SK-N-SH (cell line): ENCODE data around the gene ASH1L.

Experiments
- EP300 ChIP-seq, 2 experiments: IDR thresholded peaks; 2 replicates each; pipeline versions ENCODE4 v1.4.0 to v1.6.1; 2012; ENCODE audit warnings: borderline replicate concordance in 1 of 2, low read depth in 1 of 2, low read length in 1 of 2
- EZH2phosphoT487 ChIP-seq: fragments of 200-600 bp; sonication (generic); IDR thresholded peaks from 2 replicates; pipeline ENCODE4 v1.6.1; 2017; ENCODE audit warnings: low read depth, mixed run types, mild to moderate bottlenecking, antibody characterized with exemption, moderate library complexity, borderline replicate concordance
- FOXM1 ChIP-seq: IDR thresholded peaks from 2 replicates; pipeline ENCODE4 v1.4.0; 2012; ENCODE audit warnings: low read depth, mild to moderate bottlenecking
- NRF1 ChIP-seq: IDR thresholded peaks from 2 replicates; pipeline ENCODE4 v1.6.1; 2012; ENCODE audit warnings: low read depth, mild to moderate bottlenecking, low read length
- POLR2AphosphoS5 ChIP-seq: IDR thresholded peaks from 2 replicates; pipeline ENCODE4 v1.6.1; 2012; ENCODE audit warnings: low read depth, low read length
- SIN3A ChIP-seq: IDR thresholded peaks from 2 replicates; pipeline ENCODE4 v1.6.1; 2012; ENCODE audit warnings: low read depth, mild to moderate bottlenecking, low read length, moderate library complexity, borderline replicate concordance
- SMC3 ChIP-seq: IDR thresholded peaks from 2 replicates; pipeline ENCODE4 v1.6.1; 2012; ENCODE audit warnings: low read depth, low read length, improper control_type of control experiment
- TAF1 ChIP-seq: IDR thresholded peaks from 2 replicates; pipeline ENCODE4 v1.6.1; 2012; ENCODE audit warnings: low read depth, mild to moderate bottlenecking, low read length, moderate library complexity, borderline replicate concordance
- YY1 ChIP-seq: IDR thresholded peaks from 2 replicates; pipeline ENCODE4 v1.4.0; 2012; ENCODE audit warnings: low read depth, mild to moderate bottlenecking
- TF ChIP-seq, protein P1 (sequence below): fragments of 200-600 bp; sonication (generic); IDR thresholded peaks from 2 replicates; pipeline ENCODE4 v1.6.1; 2017; ENCODE audit warnings: antibody characterized with exemption, mild to moderate bottlenecking, moderate library complexity
- TF ChIP-seq, protein P2 (sequence below): IDR thresholded peaks from 2 replicates; pipeline ENCODE4 v1.4.0; 2012; ENCODE audit warnings: low read depth
- TF ChIP-seq, protein P3 (sequence below): IDR thresholded peaks from 2 replicates; pipeline ENCODE4 v1.4.0; 2012; ENCODE audit warnings: low read depth, borderline replicate concordance
- TF ChIP-seq, protein P4 (sequence below): IDR thresholded peaks from 2 replicates; pipeline ENCODE4 v1.6.1; 2012; ENCODE audit warnings: mild to moderate bottlenecking, low read depth, low read length, moderate library complexity

DNA sequence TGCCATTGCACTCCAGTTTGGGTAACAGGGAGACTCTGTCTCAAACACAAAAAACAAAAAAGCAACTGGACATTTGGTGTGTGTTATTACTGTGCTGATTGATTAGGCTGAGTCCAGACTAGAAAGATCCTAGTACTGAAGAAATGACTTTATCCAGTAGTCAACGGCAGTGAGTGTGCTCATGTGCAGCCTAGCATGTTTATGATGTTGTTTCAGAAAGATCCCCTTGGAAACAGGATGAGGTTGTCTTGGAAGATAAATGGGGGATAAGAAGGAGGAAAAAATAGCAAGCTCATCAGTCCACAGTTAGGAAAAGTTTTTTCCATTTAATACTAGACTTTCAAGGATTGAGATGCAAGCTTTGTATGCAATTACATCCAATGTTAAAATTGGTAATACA is 227.6 kb downstream of the ASH1L start:
- TF ChIP-seq EZH2phosphoT487 (no peak), TAF1 (no peak), EP300 (IDR thresholded peaks at IDR 0.05; ENCODE audit: borderline replicate concordance in 1 of 2, low read depth in 1 of 2, low read length in 1 of 2) (no peak), NRF1 (no peak), POLR2AphosphoS5 (no peak), FOXM1 (no peak), YY1 (no peak), SMC3 (no peak), SIN3A (no peak)
- TF ChIP-seq, protein P1, sequence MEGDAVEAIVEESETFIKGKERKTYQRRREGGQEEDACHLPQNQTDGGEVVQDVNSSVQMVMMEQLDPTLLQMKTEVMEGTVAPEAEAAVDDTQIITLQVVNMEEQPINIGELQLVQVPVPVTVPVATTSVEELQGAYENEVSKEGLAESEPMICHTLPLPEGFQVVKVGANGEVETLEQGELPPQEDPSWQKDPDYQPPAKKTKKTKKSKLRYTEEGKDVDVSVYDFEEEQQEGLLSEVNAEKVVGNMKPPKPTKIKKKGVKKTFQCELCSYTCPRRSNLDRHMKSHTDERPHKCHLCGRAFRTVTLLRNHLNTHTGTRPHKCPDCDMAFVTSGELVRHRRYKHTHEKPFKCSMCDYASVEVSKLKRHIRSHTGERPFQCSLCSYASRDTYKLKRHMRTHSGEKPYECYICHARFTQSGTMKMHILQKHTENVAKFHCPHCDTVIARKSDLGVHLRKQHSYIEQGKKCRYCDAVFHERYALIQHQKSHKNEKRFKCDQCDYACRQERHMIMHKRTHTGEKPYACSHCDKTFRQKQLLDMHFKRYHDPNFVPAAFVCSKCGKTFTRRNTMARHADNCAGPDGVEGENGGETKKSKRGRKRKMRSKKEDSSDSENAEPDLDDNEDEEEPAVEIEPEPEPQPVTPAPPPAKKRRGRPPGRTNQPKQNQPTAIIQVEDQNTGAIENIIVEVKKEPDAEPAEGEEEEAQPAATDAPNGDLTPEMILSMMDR: no peak
- TF ChIP-seq, protein P2, sequence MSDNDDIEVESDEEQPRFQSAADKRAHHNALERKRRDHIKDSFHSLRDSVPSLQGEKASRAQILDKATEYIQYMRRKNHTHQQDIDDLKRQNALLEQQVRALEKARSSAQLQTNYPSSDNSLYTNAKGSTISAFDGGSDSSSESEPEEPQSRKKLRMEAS: no peak
- TF ChIP-seq, protein P3, sequence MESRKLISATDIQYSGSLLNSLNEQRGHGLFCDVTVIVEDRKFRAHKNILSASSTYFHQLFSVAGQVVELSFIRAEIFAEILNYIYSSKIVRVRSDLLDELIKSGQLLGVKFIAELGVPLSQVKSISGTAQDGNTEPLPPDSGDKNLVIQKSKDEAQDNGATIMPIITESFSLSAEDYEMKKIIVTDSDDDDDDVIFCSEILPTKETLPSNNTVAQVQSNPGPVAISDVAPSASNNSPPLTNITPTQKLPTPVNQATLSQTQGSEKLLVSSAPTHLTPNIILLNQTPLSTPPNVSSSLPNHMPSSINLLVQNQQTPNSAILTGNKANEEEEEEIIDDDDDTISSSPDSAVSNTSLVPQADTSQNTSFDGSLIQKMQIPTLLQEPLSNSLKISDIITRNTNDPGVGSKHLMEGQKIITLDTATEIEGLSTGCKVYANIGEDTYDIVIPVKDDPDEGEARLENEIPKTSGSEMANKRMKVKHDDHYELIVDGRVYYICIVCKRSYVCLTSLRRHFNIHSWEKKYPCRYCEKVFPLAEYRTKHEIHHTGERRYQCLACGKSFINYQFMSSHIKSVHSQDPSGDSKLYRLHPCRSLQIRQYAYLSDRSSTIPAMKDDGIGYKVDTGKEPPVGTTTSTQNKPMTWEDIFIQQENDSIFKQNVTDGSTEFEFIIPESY: no peak
- TF ChIP-seq, protein P4, sequence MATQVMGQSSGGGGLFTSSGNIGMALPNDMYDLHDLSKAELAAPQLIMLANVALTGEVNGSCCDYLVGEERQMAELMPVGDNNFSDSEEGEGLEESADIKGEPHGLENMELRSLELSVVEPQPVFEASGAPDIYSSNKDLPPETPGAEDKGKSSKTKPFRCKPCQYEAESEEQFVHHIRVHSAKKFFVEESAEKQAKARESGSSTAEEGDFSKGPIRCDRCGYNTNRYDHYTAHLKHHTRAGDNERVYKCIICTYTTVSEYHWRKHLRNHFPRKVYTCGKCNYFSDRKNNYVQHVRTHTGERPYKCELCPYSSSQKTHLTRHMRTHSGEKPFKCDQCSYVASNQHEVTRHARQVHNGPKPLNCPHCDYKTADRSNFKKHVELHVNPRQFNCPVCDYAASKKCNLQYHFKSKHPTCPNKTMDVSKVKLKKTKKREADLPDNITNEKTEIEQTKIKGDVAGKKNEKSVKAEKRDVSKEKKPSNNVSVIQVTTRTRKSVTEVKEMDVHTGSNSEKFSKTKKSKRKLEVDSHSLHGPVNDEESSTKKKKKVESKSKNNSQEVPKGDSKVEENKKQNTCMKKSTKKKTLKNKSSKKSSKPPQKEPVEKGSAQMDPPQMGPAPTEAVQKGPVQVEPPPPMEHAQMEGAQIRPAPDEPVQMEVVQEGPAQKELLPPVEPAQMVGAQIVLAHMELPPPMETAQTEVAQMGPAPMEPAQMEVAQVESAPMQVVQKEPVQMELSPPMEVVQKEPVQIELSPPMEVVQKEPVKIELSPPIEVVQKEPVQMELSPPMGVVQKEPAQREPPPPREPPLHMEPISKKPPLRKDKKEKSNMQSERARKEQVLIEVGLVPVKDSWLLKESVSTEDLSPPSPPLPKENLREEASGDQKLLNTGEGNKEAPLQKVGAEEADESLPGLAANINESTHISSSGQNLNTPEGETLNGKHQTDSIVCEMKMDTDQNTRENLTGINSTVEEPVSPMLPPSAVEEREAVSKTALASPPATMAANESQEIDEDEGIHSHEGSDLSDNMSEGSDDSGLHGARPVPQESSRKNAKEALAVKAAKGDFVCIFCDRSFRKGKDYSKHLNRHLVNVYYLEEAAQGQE: no peak
